HG02759 (cell line): ENCODE measurements around the gene IL10RB.

ENCODE experiments used
- ATAC-seq: cut with Tn5 transposase; IDR thresholded peaks from one replicate; pipeline ENCODE4 v1.9.1; 2021; ENCODE audit warnings: mild to moderate bottlenecking, moderate library complexity; ENCODE audit not compliant: unreplicated experiment

Gene IL10RB

GRCh38 chr21:33325222-33326067, 59.3 kb downstream of the IL10RB start:
- ATAC-seq, result peak; percentile 38

GRCh38 chr21:33327326-33327725, 61.2 kb downstream of the IL10RB start:
- no peak for ATAC-seq

DNA sequence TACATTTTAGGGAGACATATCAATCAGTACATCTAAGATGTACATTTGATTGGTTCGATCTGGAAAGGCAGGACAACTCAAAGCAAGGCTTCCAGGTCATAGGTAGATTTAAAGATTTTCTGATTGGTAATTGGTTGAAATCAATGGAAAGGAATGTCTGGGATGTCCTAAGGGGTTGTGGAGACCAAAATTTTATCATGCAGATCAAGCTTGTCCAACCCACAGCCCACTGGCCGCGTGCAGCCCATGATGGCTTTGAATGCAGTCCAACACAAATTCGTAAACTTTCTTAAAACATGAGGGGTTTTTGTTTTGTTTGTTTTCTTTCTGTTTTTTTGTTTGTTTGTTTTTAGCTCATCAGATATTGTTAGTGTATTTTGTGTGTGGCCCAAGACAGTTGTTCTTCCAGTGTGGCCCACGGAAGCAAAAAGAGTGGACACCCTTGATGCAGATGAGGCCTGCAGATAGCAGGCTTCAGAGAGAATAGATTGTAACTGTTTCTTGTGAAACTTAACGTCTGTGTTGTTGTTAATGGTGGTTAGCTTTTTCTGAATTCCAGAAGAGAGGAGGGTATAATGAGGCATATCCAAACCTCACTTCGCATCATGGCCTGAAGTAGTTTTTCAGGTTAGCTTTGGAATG, 61.7 kb downstream of the IL10RB start:
- no peak for ATAC-seq

DNA sequence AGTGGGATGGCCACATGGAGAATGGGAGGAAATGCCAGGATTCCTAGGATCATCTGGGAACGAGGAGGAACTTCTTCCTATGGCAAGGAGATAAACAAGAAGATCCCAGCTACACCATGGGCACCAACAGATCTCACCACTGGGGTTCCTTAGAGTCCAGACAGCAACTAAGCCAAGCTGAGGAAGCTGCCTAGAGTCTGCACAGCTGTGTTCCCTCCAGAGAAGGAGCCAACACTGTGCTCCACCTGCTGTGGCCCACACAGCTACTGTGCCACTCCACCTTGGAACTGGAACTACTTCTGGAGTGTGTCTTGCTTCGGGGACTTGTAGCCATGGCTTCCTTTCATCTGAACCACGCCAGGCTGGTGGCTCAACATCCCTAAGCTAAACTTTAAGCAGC, 64.6 kb downstream of the IL10RB start:
- ATAC-seq, result no peak

- peak; percentile 62 for ATAC-seq
Measured at GRCh38 chr21:33332143-33332542, 66.0 kb downstream of the IL10RB start.

DNA sequence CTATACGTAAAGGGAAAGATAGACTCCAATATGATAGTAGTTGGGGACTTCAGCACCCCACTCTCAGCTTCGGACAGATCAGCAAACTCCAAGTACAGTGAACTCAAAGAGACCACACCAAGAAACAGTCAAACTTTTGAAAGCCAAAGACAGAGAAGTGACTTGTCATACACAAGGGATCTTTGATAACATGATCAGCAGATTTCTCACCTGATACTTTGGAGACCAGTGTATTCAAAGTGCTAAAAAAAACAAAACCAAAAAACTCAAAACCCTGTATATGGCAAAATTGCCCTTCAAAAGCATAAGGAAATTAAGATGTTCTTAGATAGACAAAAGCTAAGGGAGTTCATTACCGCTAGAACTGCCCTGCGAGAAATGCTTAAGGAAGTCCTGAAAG, 68.0 kb downstream of the IL10RB start:
- no peak for ATAC-seq

DNA sequence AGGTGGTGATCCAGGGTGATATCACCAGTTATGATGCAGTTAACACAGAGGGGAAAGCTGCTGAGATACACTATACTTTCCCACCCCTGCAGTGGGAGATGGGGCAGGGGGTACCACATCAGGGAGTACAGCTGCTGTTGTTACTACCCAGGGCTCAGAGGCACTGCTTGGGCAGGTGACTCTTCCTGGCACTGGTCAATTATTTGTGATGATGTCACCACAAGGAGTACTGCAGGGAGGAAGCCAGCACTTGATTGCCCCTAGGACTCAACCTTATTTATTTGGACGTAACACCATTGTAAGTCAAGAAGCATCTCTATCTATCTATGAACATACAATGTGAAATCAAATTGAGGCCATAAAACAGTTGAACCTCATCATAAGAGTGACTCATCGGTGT, 68.7 kb downstream of the IL10RB start:
- no peak for ATAC-seq

GRCh38 chr21:33339135-33339534, 73.0 kb downstream of the IL10RB start:
- ATAC-seq, result no peak

DNA sequence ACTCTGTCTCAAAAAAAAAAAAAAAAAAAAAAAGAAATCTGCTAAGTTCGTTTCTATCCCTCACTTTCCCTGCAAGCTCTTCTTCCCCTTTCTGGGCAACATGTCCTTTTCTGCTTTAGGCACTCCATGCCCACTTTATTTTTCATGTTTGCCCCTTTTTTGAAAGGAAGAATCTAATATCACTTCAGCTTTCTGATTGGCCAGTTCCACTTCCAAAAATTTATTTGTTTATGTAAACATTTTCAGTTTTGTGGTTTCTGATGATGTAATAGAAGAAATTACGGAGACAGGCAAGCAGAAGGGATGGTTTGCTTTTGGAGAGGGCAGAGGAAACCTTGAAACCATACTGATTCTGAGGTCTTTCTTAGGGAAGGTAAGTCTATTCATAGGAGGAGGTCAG, 73.8 kb downstream of the IL10RB start:
- no peak for ATAC-seq

- no peak for ATAC-seq
Measured at GRCh38 chr21:33345751-33346238, 79.6 kb downstream of the IL10RB start.
